CD14-positive monocyte (primary cell): ENCODE data around the gene CEP85L. TPM values are rescaled to one million over a fixed set of nuclear protein-coding genes. Genes with fewer than 3 reads are reported as not detected.

Experiments used
- DNase-seq, 3 donors: peaks; one replicate each; pipeline ENCODE4 v3.0.0-alpha.2; 2011 to 2022
- H2AFZ ChIP-seq: 2 replicates; pipeline ENCODE4 v1.6.0; 2012; ENCODE audit warnings: mild to moderate bottlenecking, low read depth, low read length, inconsistent platforms; ENCODE audit not compliant: insufficient read depth, poor library complexity, severe bottlenecking
- H3K27ac ChIP-seq, 2 donors: 1 replicate in 1 of 2; 2 replicates in 1 of 2; pipeline ENCODE4 v1.5.1; 2012 to 2013; ENCODE audit warnings: low read length in 2 of 2, control low read depth in 1 of 2, inconsistent platforms in 1 of 2, low read depth in 1 of 2, mild to moderate bottlenecking in 1 of 2
- H3K27me3 ChIP-seq, 2 donors: one replicate each; pipeline versions ENCODE4 v1.6.0 to v1.6.1; 2011 to 2013; ENCODE audit warnings: low read length in 2 of 2; ENCODE audit not compliant: control insufficient read depth in 2 of 2, insufficient read depth in 2 of 2
- H3K36me3 ChIP-seq, 2 donors: replicated peaks in 1 of 2; 1 replicate in 1 of 2; 2 replicates in 1 of 2; pipeline versions ENCODE4 v1.5.1 to v1.6.1; 2012 to 2013; ENCODE audit warnings: low read length in 2 of 2, control low read depth in 1 of 2, inconsistent platforms in 1 of 2, mild to moderate bottlenecking in 1 of 2; ENCODE audit not compliant: insufficient read depth in 2 of 2, control insufficient read depth in 1 of 2
- H3K4me1 ChIP-seq, 2 donors: 1 replicate in 1 of 2; 2 replicates in 1 of 2; pipeline versions ENCODE4 v1.5.1 to v1.6.1; 2012 to 2013; ENCODE audit warnings: low read length in 2 of 2, control low read depth in 1 of 2, inconsistent platforms in 1 of 2, mild to moderate bottlenecking in 1 of 2, moderate library complexity in 1 of 2; ENCODE audit not compliant: insufficient read depth in 2 of 2, control insufficient read depth in 1 of 2
- H3K4me2 ChIP-seq: replicated peaks from 2 replicates; pipeline ENCODE3; 2012; ENCODE audit warnings: low read length, moderate library complexity, mild to moderate bottlenecking; ENCODE audit not compliant: poor library complexity, severe bottlenecking; ENCODE audit errors: extremely low read depth
- H3K4me3 ChIP-seq, 3 experiments: fragments of 200-600 bp in 1 of 3; sonication (generic) in 1 of 3; replicated peaks in 1 of 3; 1 replicate in 2 of 3; 2 replicates in 1 of 3; pipeline ENCODE4 v1.5.1; 2011 to 2013; ENCODE audit warnings: low read length in 3 of 3, mild to moderate bottlenecking in 3 of 3, control low read depth in 2 of 3, low read depth in 2 of 3, inconsistent platforms in 1 of 3, moderate library complexity in 1 of 3
- H3K79me2 ChIP-seq: 2 replicates; pipeline ENCODE4 v1.6.0; 2012; ENCODE audit warnings: mild to moderate bottlenecking, control low read depth, inconsistent platforms, low read length, moderate library complexity; ENCODE audit not compliant: insufficient read depth
- H3K9ac ChIP-seq: 2 replicates; pipeline ENCODE4 v1.6.0; 2017; ENCODE audit warnings: low read length, mild to moderate bottlenecking; ENCODE audit not compliant: insufficient read depth, poor library complexity, severe bottlenecking
- H3K9me3 ChIP-seq, 2 donors: replicated peaks in 1 of 2; 1 replicate in 1 of 2; 2 replicates in 1 of 2; pipeline versions ENCODE4 v1.5.1 to v1.6.1; 2012 to 2013; ENCODE audit warnings: low read length in 2 of 2, control low read depth in 1 of 2; ENCODE audit not compliant: control insufficient read depth in 1 of 2, insufficient read depth in 1 of 2
- H4K20me1 ChIP-seq: 2 replicates; pipeline ENCODE4 v1.6.0; 2012; ENCODE audit warnings: mild to moderate bottlenecking, low read length, control low read depth, moderate library complexity; ENCODE audit not compliant: insufficient read depth
- H3K27ac Mint-ChIP-seq, 7 donors: one replicate each; pipeline ENCODE4 v1.8.0; 2020; ENCODE audit warnings: mild to moderate bottlenecking in 7 of 7, mixed read lengths in 7 of 7, moderate library complexity in 6 of 7, inconsistent platforms in 2 of 7
- H3K27me3 Mint-ChIP-seq, 3 donors: one replicate each; pipeline ENCODE4 v1.8.0; 2021 to 2022; ENCODE audit warnings: low read depth in 3 of 3, mild to moderate bottlenecking in 3 of 3, mixed read lengths in 3 of 3, moderate library complexity in 3 of 3, inconsistent platforms in 1 of 3
- H3K36me3 Mint-ChIP-seq, 2 donors: one replicate each; pipeline ENCODE4 v1.8.0; 2020; ENCODE audit warnings: mixed read lengths in 2 of 2, inconsistent platforms in 1 of 2, mild to moderate bottlenecking in 1 of 2
- H3K4me1 Mint-ChIP-seq: one replicate; pipeline ENCODE4 v1.8.0; 2020; ENCODE audit warnings: mild to moderate bottlenecking, mixed read lengths
- H3K4me3 Mint-ChIP-seq, 2 donors: one replicate each; pipeline ENCODE4 v1.8.0; 2020; ENCODE audit warnings: mild to moderate bottlenecking in 2 of 2, mixed read lengths in 2 of 2, moderate library complexity in 1 of 2
- H3K9me3 Mint-ChIP-seq, 7 donors: one replicate each; pipeline ENCODE4 v1.8.0; 2020 to 2022; ENCODE audit warnings: mixed read lengths in 7 of 7, mild to moderate bottlenecking in 6 of 7, moderate library complexity in 6 of 7, inconsistent platforms in 2 of 7
- WGBS: methylation state at CpG from one replicate; pipeline ENCODE4 v1.1.5; 2013; ENCODE audit warnings: missing lambda C conversion rate; ENCODE audit not compliant: insufficient coverage; 5-methylcytosine and 5-hydroxymethylcytosine counted together
- intact Hi-C, 2 donors: fragments of 100-400 bp; cut with micrococcal nuclease; formaldehyde crosslinking; loops; one replicate each; pipeline versions ENCODE4 v1.15.0 to v1.15.1; 2023
- polyA plus RNA-seq, 3 donors: library from polyadenylated mRNA; depleted of rRNA in 1 of 3; unstranded in 2 of 3; stranded (reverse) in 1 of 3; fragments of 300-500 nt in 2 of 3; fragments of >200 nt in 1 of 3; fragmentation: Illumina TruSeq in 2 of 3; gene quantifications; 1 replicate in 2 of 3; 2 replicates in 1 of 3; pipeline ENCODE4 v1.2.3, GENCODE V29; 2012 to 2021
- TF ChIP-seq, protein P1 (sequence below): fragments of 200-600 bp; IDR thresholded peaks from one replicate; pipeline ENCODE4 v1.8.0; 2022; ENCODE audit warnings: antibody characterized with exemption, mild to moderate bottlenecking

Gene CEP85L
- polyA plus RNA-seq, 3 donors: 14.9 to 38.3 (median 19.6) TPM

DNA sequence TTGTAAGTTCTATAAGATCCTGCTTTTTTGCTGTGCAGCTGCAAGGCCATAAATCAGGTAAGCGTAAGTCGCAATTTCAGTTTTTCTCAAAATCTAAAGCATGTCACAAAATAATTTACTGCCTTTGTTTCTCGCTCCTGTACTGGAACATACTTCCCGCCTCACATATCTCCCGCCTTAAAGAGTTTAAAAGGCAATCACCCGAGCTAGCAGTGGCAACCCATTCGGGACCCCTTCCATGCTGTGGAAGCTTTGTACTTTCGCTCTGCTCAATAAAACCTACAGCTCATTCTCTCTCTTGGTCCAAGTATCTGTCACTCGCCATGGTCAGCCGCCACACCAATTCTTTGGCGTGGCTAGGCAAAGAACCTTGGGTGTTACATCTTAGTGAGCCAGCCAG is 34.0 kb downstream of the CEP85L start:
- no peak overlapping the region for H3K27ac Mint-ChIP-seq
- Histone ChIP-seq H3K27me3 (no peaks in the 10 kb centered on the region), H3K4me2 (no peak overlapping the region), H3K4me3 (no peak overlapping the region), H3K36me3 (no peaks in the 10 kb centered on the region), H3K9ac (no peak overlapping the region), H3K79me2 (peaks cover 58% of the 10 kb centered on the region), H3K4me1 (no peaks in the 10 kb centered on the region), H2AFZ (no peak overlapping the region), H3K27ac (no peak overlapping the region), H4K20me1 (peaks cover 100% of the 10 kb centered on the region), H3K9me3 (no peaks in the 10 kb centered on the region)
- peaks cover 0 to 8% (median 0%) of the 10 kb centered on the region in 7 donors for H3K9me3 Mint-ChIP-seq
- peaks cover 14% of the 10 kb centered on the region for H3K4me1 Mint-ChIP-seq
- no peak overlapping the region for H3K4me3 Mint-ChIP-seq
- peaks cover 3 to 7% of the 10 kb centered on the region in 2 donors for H3K36me3 Mint-ChIP-seq
- DNase-seq: no peak
- TF ChIP-seq, protein P1, sequence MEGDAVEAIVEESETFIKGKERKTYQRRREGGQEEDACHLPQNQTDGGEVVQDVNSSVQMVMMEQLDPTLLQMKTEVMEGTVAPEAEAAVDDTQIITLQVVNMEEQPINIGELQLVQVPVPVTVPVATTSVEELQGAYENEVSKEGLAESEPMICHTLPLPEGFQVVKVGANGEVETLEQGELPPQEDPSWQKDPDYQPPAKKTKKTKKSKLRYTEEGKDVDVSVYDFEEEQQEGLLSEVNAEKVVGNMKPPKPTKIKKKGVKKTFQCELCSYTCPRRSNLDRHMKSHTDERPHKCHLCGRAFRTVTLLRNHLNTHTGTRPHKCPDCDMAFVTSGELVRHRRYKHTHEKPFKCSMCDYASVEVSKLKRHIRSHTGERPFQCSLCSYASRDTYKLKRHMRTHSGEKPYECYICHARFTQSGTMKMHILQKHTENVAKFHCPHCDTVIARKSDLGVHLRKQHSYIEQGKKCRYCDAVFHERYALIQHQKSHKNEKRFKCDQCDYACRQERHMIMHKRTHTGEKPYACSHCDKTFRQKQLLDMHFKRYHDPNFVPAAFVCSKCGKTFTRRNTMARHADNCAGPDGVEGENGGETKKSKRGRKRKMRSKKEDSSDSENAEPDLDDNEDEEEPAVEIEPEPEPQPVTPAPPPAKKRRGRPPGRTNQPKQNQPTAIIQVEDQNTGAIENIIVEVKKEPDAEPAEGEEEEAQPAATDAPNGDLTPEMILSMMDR: no peak
- intact Hi-C loops: no loop called here
- 51% methylated on average over 11 of the region's 11 CpGs for WGBS
- peaks cover 0 to 2% (median 0%) of the 10 kb centered on the region in 3 donors for H3K27me3 Mint-ChIP-seq

DNA sequence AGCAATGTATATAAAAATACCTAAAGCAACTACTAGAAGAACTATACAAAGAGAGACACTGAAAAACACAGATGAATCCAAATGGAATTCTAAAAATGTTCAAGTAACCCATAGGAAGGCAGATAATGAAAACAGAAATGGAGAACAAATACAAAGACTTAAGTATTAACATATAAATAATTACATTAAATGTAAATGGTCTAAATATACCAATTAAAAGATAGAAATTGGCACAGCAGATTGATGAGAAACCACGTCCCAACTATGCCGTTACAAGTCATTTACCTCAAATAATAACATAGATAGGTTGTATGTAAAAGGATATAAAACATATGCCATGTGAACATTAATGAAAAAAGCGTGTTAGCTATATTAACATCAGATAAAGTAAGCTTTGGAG is 40.1 kb downstream of the CEP85L start:
- Histone ChIP-seq H2AFZ (no peak overlapping the region), H4K20me1 (peaks cover 100% of the 10 kb centered on the region), H3K4me1 (no peaks in the 10 kb centered on the region), H3K4me3 (no peak overlapping the region), H3K9ac (no peak overlapping the region), H3K4me2 (no peak overlapping the region), H3K27ac (no peak overlapping the region), H3K79me2 (peaks cover 52% of the 10 kb centered on the region), H3K36me3 (no peaks in the 10 kb centered on the region), H3K27me3 (no peaks in the 10 kb centered on the region), H3K9me3 (no peaks in the 10 kb centered on the region)
- Mint-ChIP-seq H3K4me3 (no peak overlapping the region), H3K9me3 (peaks cover 0 to 13% (median 3%) of the 10 kb centered on the region in 7 donors), H3K27ac (no peak overlapping the region), H3K4me1 (peaks cover 15% of the 10 kb centered on the region), H3K36me3 (peaks cover 7 to 19% of the 10 kb centered on the region in 2 donors), H3K27me3 (peaks cover 0 to 2% (median 1%) of the 10 kb centered on the region in 3 donors)
- no CpG with 5 or more reads among the region's 3 CpGs for WGBS
- intact Hi-C loops: no loop called here
- DNase-seq: no peak
- TF ChIP-seq, protein P1: no peak
